Stimulated activated memory B cell treated with anti-CD40 and anti-IgM and Interleukin-4, amounts not matched to agents 10 μg/mL and 1 μg/mL and 100 μg/mL, for 72 hours (primary cell): Measurements from ENCODE around the gene CDKL2.

Source experiments
- ATAC-seq: fragments of 150-1000 bp; cut with Tn5 transposase; 2 replicates; pipeline ENCODE4 v1.10.0; 2021
- H3K27ac Mint-ChIP-seq: one replicate; pipeline ENCODE4 v1.8.0; 2022; ENCODE audit warnings: mild to moderate bottlenecking, mixed read lengths
- H3K27me3 Mint-ChIP-seq: one replicate; pipeline ENCODE4 v1.8.0; 2022; ENCODE audit warnings: mixed read lengths
- H3K36me3 Mint-ChIP-seq: one replicate; pipeline ENCODE4 v1.8.0; 2022; ENCODE audit warnings: mixed read lengths
- H3K4me1 Mint-ChIP-seq: one replicate; pipeline ENCODE4 v1.8.0; 2022; ENCODE audit warnings: mixed read lengths
- H3K4me3 Mint-ChIP-seq: one replicate; pipeline ENCODE4 v1.8.0; 2022; ENCODE audit warnings: mild to moderate bottlenecking, moderate library complexity, mixed read lengths
- H3K9me3 Mint-ChIP-seq: one replicate; pipeline ENCODE4 v1.8.0; 2022; ENCODE audit warnings: mixed read lengths

The CDKL2 gene

DNA sequence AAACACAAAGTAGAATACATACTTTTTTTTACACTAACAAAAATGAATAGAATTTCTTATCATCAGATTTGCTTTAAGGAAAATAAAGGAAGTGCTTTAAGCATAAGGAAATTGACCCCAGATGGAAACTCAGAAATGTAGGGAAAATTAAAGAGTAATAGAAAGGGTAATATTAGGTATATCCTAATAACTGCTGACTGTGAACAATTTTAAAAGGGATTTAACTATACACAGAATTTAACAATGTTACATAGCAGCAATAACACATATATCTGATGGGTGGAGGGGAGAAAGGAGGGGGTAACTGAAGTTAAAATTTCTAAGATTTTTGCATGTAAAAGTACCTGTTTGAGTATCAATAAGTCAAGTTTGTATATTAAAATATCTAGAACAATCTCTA, 8.6 kb downstream of the CDKL2 start:
- Mint-ChIP-seq H3K4me3 (no peak overlapping the region), H3K27me3 (no peaks in the 10 kb centered on the region)

DNA sequence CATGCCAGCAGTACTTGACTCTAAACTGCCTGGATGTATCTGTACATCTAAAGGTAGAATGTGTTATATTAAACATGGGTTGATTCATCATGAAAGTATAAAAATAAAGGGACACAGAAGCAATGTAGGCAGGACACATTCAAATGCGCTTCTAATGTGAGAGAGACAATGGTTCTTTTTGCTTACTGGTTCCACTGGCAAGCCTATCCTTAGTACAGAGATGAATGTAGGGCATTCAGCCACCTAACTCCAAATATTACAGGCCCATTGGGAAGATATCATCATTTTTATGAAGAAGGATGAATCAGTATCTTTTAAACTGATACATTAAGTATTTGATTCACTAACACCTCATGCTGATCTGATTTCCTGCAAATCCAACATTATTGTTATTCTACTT, 18.0 kb downstream of the CDKL2 start:
- Mint-ChIP-seq H3K27ac (no peak overlapping the region), H3K4me3 (no peak overlapping the region), H3K9me3 (peaks cover 2% of the 10 kb centered on the region), H3K27me3 (no peaks in the 10 kb centered on the region), H3K4me1 (no peaks in the 10 kb centered on the region), H3K36me3 (no peaks in the 10 kb centered on the region)
- ATAC-seq = no peak

More for the DNA sequence above, 8.6 kb downstream of the CDKL2 start:
- Mint-ChIP-seq H3K36me3 (no peaks in the 10 kb centered on the region), H3K27ac (no peak overlapping the region), H3K9me3 (no peaks in the 10 kb centered on the region), H3K4me1 (no peaks in the 10 kb centered on the region)
- ATAC-seq = no peak

DNA sequence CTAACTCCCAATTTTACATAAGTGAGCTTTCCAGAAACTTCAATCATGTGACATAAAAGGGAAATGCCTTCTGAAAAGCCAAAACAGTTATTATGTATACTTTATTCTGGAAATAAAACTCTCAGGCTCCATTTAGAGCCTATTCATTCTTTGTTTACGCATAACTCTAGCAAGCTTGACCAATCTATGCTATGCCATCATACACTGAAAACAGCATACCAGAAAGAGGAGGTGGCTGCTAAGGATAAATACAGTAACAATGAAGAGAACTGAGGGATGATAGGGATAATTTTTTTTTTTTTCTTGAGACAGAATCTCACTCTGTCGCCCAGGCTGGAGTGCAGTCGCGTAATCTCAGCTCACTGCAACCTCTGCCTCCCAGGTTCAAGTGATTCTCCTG, 24.4 kb downstream of the CDKL2 start:
- Mint-ChIP-seq H3K36me3 (no peaks in the 10 kb centered on the region), H3K4me1 (no peaks in the 10 kb centered on the region), H3K27ac (no peak overlapping the region), H3K4me3 (no peak overlapping the region), H3K9me3 (peaks cover 2% of the 10 kb centered on the region), H3K27me3 (no peaks in the 10 kb centered on the region)
- no peak for ATAC-seq

DNA sequence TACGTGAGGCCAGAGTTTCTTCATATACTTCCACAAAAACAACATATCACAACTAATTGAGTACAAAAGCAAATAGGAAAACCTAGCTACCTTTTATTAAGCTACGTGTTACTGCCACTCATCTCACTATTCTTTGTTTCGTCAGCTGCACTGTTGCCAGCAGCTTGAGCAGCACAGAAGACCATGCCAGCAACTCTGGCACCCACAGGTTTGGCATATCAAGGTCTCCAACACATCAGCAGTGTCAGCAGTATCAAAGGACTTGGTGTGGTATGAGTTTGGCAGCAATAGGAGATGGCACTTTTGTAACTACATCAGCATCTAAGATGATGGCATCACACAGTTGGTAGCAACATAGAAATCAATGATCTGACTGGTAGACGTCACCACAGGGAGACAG, 30.7 kb downstream of the CDKL2 start:
- Mint-ChIP-seq H3K4me3 (no peak overlapping the region), H3K36me3 (no peaks in the 10 kb centered on the region), H3K27ac (no peak overlapping the region), H3K9me3 (no peaks in the 10 kb centered on the region), H3K4me1 (no peaks in the 10 kb centered on the region), H3K27me3 (no peaks in the 10 kb centered on the region)
- no peak for ATAC-seq

DNA sequence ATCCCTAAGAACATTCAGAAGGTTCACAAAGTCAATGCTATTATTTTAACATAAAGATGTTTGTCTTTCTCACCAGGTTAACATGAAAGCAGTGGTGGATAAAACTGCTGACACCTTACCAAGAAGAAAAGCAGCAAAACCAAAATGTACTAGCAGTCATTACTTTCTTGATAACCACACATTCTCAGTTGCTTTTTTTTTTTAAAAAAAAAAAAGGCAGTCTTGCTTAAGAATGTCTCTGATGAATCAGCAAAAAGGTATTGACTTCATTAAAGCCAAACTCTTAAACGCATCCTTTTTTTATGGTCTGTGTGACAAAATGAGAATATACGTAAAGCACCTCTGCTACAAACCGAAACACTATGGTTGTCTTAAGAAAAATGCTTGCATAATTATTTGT, 31.9 kb downstream of the CDKL2 start:
- Mint-ChIP-seq H3K36me3 (no peaks in the 10 kb centered on the region), H3K27ac (no peak overlapping the region), H3K27me3 (no peaks in the 10 kb centered on the region), H3K9me3 (no peaks in the 10 kb centered on the region), H3K4me1 (no peaks in the 10 kb centered on the region), H3K4me3 (no peak overlapping the region)
- no peak for ATAC-seq

DNA sequence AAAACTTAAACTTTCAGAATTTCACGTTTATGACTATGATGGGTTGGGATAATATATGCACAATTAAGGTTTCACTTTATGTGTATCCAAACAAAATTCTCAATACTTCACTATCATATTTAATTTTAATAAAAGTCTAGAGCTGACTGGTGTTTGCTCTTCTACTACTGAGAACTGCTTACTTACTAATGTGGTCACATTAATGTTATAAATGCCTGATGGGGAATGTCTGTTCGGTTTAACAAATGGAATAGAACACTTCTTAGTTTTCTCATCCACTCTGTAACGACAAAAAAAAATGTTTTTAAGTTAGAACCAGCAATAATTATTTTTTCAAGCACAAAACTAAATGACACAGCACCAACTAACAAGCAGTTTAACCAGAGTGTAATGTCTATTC, 34.3 kb downstream of the CDKL2 start:
- ATAC-seq = no peak
- H3K27ac Mint-ChIP-seq = no peak overlapping the region

DNA sequence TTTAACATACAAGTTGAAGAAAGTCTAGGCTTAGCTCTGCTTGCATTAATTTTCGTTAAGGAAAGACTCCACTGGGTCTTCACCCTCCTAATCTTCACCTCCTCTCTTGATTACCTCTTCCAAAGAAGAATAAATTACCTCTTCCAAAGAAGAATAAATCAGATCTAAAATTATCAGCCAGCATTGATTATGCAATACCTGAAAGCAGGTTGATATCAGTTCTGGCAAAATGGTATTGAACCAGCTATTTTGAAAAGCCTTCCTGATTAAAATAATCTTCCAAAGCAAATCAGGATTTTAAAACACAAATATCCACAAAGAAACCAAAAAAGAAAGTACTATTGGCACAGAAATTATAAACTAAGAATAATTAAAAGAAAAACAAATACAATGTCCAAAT, 36.9 kb downstream of the CDKL2 start:
- H3K27ac Mint-ChIP-seq = no peak overlapping the region
- no peaks in the 10 kb centered on the region for H3K4me1 Mint-ChIP-seq
- no peak for ATAC-seq
- no peak overlapping the region for H3K4me3 Mint-ChIP-seq
- H3K27me3 Mint-ChIP-seq = no peaks in the 10 kb centered on the region
- H3K9me3 Mint-ChIP-seq = no peaks in the 10 kb centered on the region
- no peaks in the 10 kb centered on the region for H3K36me3 Mint-ChIP-seq

More for the DNA sequence above, 34.3 kb downstream of the CDKL2 start:
- Mint-ChIP-seq H3K4me1 (no peaks in the 10 kb centered on the region), H3K36me3 (no peaks in the 10 kb centered on the region), H3K27me3 (no peaks in the 10 kb centered on the region), H3K9me3 (no peaks in the 10 kb centered on the region), H3K4me3 (no peak overlapping the region)

GRCh38 chr4:75584067-75584466, 46.3 kb downstream of the CDKL2 start:
- no peaks in the 10 kb centered on the region for H3K36me3 Mint-ChIP-seq
- H3K4me3 Mint-ChIP-seq = no peak overlapping the region
- H3K27me3 Mint-ChIP-seq = peaks cover 27% of the 10 kb centered on the region
- H3K4me1 Mint-ChIP-seq = no peaks in the 10 kb centered on the region
- ATAC-seq = no peak
- peaks cover 7% of the 10 kb centered on the region for H3K9me3 Mint-ChIP-seq
- no peak overlapping the region for H3K27ac Mint-ChIP-seq

DNA sequence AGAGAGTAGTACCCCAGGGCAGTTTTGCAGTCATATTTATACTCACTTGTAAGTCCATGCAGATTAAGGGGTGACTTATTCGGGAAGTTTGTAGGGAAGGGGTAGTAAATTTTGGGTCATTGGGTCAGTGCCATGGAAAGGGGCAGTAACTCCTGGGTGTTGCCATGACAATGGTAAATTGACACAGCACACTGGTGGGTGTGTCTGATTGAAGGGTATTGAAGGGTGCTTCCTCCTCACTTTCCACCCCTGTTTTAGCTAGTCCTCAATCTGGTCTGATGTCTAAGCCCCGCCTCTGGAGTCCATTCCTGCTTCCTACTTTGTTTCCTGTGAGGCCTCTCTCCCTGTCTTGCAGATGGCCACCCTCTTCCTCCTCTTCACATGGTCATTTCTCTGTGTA, 62.6 kb downstream of the CDKL2 start:
- ATAC-seq = no peak
- Mint-ChIP-seq H3K27ac (no peak overlapping the region), H3K27me3 (peaks cover 12% of the 10 kb centered on the region), H3K9me3 (no peaks in the 10 kb centered on the region), H3K36me3 (no peaks in the 10 kb centered on the region), H3K4me1 (peaks cover 8% of the 10 kb centered on the region), H3K4me3 (no peak overlapping the region)

DNA sequence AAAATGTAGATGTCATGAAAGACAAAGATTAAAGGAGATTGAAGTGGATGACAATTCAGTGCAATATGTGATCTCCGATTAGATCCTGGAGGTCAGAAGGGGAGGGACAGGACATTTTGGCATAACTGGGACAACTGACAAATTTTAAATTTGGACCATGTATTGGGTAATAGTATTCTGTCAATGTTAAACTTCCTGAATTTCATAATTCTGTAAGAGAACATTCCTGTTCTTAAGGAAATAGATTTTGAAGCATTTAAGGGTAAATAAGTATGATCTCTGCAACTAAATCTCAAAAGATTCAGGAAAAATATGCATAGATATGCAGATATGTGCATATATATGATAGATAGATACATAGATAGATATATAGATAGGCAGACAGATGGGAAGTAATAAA, 63.4 kb downstream of the CDKL2 start:
- Mint-ChIP-seq H3K9me3 (no peaks in the 10 kb centered on the region), H3K4me1 (peaks cover 8% of the 10 kb centered on the region), H3K36me3 (no peaks in the 10 kb centered on the region), H3K27me3 (peaks cover 11% of the 10 kb centered on the region), H3K4me3 (no peak overlapping the region), H3K27ac (no peak overlapping the region)
- no peak for ATAC-seq

- ATAC-seq = no peak
- Mint-ChIP-seq H3K4me1 (peaks cover 8% of the 10 kb centered on the region), H3K27ac (no peak overlapping the region), H3K9me3 (no peaks in the 10 kb centered on the region), H3K27me3 (peaks cover 11% of the 10 kb centered on the region), H3K36me3 (no peaks in the 10 kb centered on the region), H3K4me3 (no peak overlapping the region)
Observed at GRCh38 chr4:75565481-75565880, 64.8 kb downstream of the CDKL2 start.

DNA sequence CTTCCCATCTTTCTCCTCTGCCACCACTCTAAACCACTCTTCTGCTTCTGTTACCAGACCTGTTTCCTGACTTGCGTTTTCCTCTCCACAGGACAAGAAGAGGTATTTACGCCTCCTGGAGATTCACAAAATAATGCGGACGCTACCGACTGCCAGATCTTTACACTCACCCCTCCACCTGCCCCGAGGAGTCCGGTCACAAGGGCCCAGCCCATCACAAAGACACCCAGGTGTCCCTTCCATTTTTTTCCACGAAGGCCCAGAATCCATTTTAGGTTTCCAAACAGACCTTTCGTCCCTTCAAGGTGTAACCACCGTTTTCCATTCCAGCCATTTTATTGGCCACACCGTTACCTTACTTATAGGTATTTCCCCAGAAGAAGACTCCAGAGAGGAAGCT, 66.3 kb downstream of the CDKL2 start:
- H3K4me1 Mint-ChIP-seq = peaks cover 8% of the 10 kb centered on the region
- no peak overlapping the region for H3K4me3 Mint-ChIP-seq
- H3K9me3 Mint-ChIP-seq = no peaks in the 10 kb centered on the region
- no peak for ATAC-seq
- no peak overlapping the region for H3K27ac Mint-ChIP-seq
- H3K27me3 Mint-ChIP-seq = peaks cover 11% of the 10 kb centered on the region
- no peaks in the 10 kb centered on the region for H3K36me3 Mint-ChIP-seq

DNA sequence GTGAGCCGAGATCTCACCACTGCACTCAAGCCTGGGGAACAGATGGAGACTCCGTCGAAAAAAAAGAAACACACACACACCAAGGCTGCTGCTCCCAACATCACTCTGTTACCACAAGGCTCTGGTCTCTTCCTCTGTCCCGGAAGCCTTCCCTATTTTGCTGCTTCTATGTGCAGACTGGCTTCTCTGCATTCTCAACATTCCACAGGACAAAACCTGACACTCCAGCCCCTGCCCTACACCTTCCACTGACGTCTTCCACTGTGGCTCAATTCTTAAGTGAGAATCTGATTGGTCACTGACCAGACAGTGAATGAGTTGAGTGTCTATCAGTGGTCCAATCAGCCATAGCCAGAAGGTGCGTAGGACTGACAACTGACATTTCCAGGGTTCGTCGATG, 68.5 kb downstream of the CDKL2 start:
- H3K27me3 Mint-ChIP-seq = peaks cover 20% of the 10 kb centered on the region
- no peaks in the 10 kb centered on the region for H3K36me3 Mint-ChIP-seq
- peaks cover 9% of the 10 kb centered on the region for H3K4me1 Mint-ChIP-seq
- no peak for ATAC-seq
- no peak overlapping the region for H3K27ac Mint-ChIP-seq
- H3K9me3 Mint-ChIP-seq = no peaks in the 10 kb centered on the region
- H3K4me3 Mint-ChIP-seq = no peak overlapping the region

DNA sequence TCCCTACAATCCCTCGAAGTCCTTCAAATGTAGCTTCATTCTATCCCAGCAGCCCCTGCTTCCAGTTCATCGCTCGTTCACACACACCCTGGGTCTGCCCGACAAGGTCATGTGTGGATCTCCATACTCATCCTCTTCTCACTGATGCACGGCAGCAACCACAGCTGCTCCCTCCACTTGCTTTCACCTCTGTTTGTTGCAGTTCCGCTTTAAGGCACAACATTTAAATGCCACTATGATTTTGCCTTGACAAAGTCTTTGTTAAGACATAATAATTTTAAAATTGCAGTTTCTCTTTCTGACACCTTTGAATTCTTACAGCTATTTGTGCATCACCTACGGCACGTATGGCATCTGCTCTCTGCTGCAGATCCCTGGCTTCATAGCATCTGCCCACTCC, 72.6 kb downstream of the CDKL2 start:
- Mint-ChIP-seq H3K4me1 (peaks cover 9% of the 10 kb centered on the region), H3K4me3 (peak overlapping the region; percentile 45), H3K27me3 (peaks cover 9% of the 10 kb centered on the region), H3K36me3 (no peaks in the 10 kb centered on the region), H3K9me3 (no peaks in the 10 kb centered on the region), H3K27ac (peak overlapping the region; percentile 59)
- ATAC-seq = peak; percentile 74

DNA sequence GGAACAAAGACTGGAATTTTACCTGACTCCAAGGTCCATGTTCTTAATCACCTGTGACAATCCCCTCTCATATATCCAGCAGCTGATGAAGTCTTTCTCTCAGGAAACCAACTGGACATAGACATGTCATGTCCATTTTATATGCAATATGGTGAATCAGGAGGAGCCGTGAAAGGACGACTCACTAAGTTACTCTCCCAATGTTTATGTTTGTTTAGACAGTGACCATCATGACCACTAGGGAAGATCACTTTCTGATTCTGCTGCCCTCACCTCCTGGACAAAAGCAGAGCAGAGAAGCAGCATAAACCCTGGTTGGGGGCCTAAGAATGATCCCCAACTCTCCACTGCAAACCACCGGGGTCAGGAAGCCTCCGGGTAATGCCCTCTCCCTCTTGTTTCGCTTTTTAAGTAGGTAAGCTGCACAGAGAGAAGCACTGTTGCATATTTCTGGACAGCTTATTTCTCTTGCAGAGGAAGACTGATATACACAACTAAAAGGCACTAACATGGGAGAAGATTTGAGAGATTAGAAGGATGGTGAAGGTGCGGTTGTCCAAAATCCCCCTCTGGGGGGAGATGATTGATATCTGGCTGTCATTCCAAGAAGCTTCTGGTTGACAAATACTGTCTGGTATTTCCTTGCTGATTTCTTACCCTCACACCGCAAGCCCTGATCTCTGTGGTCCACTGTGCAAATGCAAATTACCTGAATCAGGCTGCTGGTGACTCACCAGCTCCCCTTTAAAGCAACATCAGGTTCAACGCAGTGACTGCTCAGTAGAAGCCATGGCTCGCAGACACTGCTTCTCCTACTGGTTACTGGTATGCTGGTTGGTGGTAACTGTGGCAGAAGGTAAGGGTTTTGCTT, 74.8 kb downstream of the CDKL2 start, which contains the start of gene ODAPH:
Gene ODAPH, plus strand, starts transcription at position 773 of the 871 bp plus-strand sequence. Its CDS starts 17 bp downstream, at position 790.
- Mint-ChIP-seq H3K4me3 (peak within 1 kb of the TSS; percentile 14), H3K27me3 (peaks cover 9% of the 10 kb centered on the region), H3K4me1 (peaks cover 9% of the 10 kb centered on the region), H3K9me3 (no peaks in the 10 kb centered on the region), H3K36me3 (no peaks in the 10 kb centered on the region), H3K27ac (no peak within 1 kb of the TSS)
- peak; percentile 96 for ATAC-seq

- H3K9me3 Mint-ChIP-seq = no peaks in the 10 kb centered on the region
- no peak overlapping the region for H3K27ac Mint-ChIP-seq
- ATAC-seq = no peak
- no peak overlapping the region for H3K4me3 Mint-ChIP-seq
- H3K36me3 Mint-ChIP-seq = no peaks in the 10 kb centered on the region
- peaks cover 2% of the 10 kb centered on the region for H3K4me1 Mint-ChIP-seq
- H3K27me3 Mint-ChIP-seq = peaks cover 3% of the 10 kb centered on the region
Observed at GRCh38 chr4:75552452-75552851, 77.9 kb downstream of the CDKL2 start.
